ENCODE data around the gene MAGI2.

Gene MAGI2

DNA sequence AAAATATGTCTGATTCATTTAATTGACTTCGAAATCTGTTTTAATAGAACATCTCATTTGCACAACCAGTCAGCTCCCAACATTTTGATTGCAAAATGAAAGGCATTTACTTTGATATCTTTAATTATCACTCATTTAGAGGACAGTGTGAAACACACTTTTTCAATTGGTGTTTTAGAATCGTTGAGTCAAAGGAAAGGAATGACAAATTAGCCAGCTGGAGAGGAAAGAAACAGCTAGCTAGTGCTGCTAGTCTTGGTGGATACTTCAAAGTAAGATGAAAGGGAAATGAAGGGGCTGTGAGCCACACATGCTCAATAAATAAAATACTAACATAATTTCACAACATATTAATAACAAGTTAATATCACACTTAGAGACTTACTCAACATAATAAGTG, 1084.7 kb downstream of the MAGI2 start:
- no peak overlapping the region for H3K4me3 Mint-ChIP-seq
- H3K27me3 Mint-ChIP-seq: no peaks in the 10 kb centered on the region
- no peak overlapping the region for H3K27ac Mint-ChIP-seq
- ATAC-seq (replicated peaks) (no peak), DNase-seq (no peak)
- H3K36me3 Mint-ChIP-seq: no peaks in the 10 kb centered on the region
- H3K9me3 Mint-ChIP-seq: no peaks in the 10 kb centered on the region
- H3K4me1 Mint-ChIP-seq: no peaks in the 10 kb centered on the region

DNA sequence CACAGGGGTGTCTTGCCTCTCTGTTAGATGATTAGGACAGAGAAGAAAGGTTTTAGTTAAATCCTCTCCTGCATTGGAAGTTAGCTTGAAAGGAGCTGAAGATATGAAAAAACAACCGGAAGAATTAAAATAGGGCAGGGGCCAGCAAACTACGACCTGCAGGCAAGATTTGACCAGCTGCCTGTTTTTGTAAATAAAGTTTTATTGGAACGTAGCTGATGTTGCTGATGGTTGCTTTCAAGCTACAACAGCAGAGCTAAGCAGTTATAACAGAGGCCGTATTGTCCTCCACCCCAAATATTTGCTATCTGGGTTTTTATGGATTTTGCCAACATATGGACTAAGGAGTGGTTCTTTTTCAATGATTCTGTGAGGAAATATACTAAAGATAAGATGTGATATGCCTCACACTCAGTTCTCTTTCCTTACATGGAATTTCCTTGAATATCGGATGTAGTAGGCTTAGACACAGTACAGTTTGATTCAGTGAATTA, 1086.1 kb downstream of the MAGI2 start:
- no peaks in the 10 kb centered on the region for H3K9me3 Mint-ChIP-seq
- no peak overlapping the region for H3K4me3 Mint-ChIP-seq
- no peaks in the 10 kb centered on the region for H3K27me3 Mint-ChIP-seq
- no peak for DNase-seq
- no peaks in the 10 kb centered on the region for H3K36me3 Mint-ChIP-seq
- ATAC-seq (replicated peaks): no peak
- H3K4me1 Mint-ChIP-seq: no peaks in the 10 kb centered on the region
- H3K27ac Mint-ChIP-seq: no peak overlapping the region

DNA sequence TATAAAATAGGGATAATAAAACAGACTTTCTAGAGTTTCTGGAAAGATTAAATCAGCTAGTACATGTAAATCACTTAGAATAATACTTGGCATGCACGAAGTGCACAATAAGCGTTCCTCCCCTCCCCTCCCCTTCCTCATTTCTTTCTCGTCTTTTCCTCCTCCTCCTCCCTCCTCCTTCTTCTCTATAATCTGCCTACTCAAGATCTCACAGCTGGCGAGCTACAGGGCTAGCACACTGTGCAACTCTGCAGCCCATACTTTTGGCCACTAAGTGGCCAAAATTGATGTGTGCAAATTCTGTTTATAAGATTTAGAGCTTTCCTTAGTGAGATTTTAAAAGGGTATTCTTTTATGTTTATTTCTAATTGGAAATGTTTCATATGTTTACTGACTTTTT, 1089.6 kb downstream of the MAGI2 start:
- H3K36me3 Mint-ChIP-seq: no peaks in the 10 kb centered on the region
- H3K27me3 Mint-ChIP-seq: no peaks in the 10 kb centered on the region
- no peak overlapping the region for H3K4me3 Mint-ChIP-seq
- no peaks in the 10 kb centered on the region for H3K9me3 Mint-ChIP-seq
- H3K4me1 Mint-ChIP-seq: no peaks in the 10 kb centered on the region
- ATAC-seq (replicated peaks) (no peak), DNase-seq (no peak)
- no peak overlapping the region for H3K27ac Mint-ChIP-seq

DNA sequence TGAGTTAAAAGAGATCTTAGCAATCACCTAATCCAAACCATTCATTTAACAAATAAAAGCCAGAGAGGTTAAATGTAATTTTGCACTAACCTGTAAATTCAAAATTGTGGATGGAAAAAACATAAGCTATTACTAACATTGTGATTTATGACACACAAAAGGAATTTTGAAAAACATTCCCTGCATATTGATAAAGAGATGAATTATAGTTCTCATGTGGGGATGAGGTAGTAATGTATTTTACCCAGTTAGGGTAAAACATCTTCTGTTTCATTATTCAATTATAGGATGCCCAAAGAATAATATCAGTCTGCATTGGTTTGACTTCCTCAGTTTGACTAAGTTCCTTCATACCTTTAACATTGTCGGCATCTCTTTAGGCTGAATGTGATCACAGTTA, 1093.6 kb downstream of the MAGI2 start:
- Mint-ChIP-seq H3K9me3 (no peaks in the 10 kb centered on the region), H3K27ac (no peak overlapping the region), H3K36me3 (no peaks in the 10 kb centered on the region), H3K27me3 (no peaks in the 10 kb centered on the region), H3K4me3 (no peak overlapping the region), H3K4me1 (no peaks in the 10 kb centered on the region)
- DNase-seq: no peak
- ATAC-seq (replicated peaks): no peak

DNA sequence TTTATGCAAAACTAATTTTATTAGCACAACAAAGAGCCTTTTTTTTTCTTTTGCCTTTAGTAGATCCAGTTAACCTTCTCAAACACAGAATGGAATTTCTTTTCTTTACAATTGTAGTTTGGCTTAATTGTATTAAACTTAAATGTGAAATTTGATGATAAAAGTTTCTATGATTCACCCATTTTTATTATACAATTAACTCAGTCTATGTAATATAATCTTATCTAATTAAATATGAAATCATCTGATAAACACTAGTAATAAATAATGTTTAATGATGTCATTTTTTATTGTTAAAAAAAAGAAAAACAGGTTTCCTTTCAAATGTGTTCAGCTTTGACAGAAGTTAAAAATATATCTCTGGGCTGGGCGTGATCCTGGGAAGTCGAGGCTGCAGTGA, 1095.8 kb downstream of the MAGI2 start:
- Mint-ChIP-seq H3K27me3 (no peaks in the 10 kb centered on the region), H3K36me3 (no peaks in the 10 kb centered on the region), H3K4me1 (no peaks in the 10 kb centered on the region), H3K9me3 (no peaks in the 10 kb centered on the region), H3K4me3 (no peak overlapping the region), H3K27ac (no peak overlapping the region)
- ATAC-seq (replicated peaks): no peak
- DNase-seq: no peak

DNA sequence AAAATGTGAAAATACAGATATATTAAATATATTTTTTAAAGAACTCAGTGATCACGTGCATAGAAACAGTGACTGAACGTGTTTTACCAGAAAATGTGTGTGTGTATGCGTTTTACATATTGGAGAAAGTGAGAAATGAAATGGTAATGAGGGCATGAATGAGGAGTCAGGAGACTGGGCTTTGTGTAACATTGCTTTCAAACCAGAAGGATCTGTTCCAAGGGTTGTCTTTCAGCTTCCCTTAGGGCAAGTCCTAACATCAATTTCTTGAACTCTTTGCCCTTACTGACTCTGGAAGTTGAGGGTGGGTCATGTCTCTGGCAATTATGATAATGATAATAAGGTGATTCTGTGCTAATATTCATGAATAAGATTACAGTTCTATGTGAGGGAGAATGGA, 1097.6 kb downstream of the MAGI2 start:
- no peaks in the 10 kb centered on the region for H3K9me3 Mint-ChIP-seq
- H3K27me3 Mint-ChIP-seq: no peaks in the 10 kb centered on the region
- no peaks in the 10 kb centered on the region for H3K4me1 Mint-ChIP-seq
- no peak overlapping the region for H3K27ac Mint-ChIP-seq
- no peak overlapping the region for H3K4me3 Mint-ChIP-seq
- H3K36me3 Mint-ChIP-seq: no peaks in the 10 kb centered on the region
- no peak for ATAC-seq (replicated peaks)
- DNase-seq: no peak

DNA sequence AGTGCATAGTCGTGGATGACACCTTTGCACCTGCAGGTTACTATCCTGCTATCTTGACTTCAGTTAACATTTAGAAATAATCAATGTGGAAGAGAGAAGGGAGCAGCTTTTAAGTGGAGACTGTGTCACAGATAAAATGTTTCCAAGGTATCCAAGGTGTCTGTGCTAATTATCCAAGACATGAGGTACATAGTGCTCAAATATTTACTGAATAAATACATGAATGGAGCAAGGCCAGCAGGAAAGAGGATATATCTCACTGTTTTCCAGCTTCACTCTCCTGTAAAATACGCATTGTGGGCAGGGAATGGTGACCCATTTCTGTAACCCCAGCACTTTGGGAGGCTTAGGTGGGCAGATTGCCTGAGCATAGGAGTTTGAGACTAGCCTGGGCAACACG, 1102.5 kb downstream of the MAGI2 start:
- Mint-ChIP-seq H3K9me3 (no peaks in the 10 kb centered on the region), H3K4me1 (no peaks in the 10 kb centered on the region), H3K36me3 (no peaks in the 10 kb centered on the region), H3K4me3 (no peak overlapping the region), H3K27ac (no peak overlapping the region), H3K27me3 (no peaks in the 10 kb centered on the region)
- no peak for DNase-seq
- no peak for ATAC-seq (replicated peaks)

DNA sequence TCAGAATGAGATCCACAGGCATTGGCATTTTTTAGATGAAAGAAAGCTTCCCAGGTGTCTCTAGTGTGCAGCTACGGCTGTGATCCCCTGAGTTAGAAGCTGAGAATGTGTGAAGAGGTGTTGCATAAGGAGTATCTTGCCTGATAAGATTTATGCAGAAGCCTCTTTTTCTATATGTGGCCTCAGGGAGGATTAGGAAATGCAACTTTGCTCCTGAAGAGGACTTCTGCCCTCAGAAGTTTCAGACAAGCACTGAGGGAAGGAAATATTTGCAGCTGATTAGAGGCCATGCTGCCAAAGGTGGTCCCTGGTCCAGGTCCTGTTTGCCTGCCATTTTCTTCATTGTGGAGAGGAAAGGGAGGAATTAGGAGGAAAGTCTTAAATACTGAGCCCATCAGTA, 1103.1 kb downstream of the MAGI2 start:
- H3K4me1 Mint-ChIP-seq: no peaks in the 10 kb centered on the region
- H3K9me3 Mint-ChIP-seq: no peaks in the 10 kb centered on the region
- no peak overlapping the region for H3K4me3 Mint-ChIP-seq
- no peak overlapping the region for H3K27ac Mint-ChIP-seq
- no peak for ATAC-seq (replicated peaks)
- DNase-seq: no peak
- H3K36me3 Mint-ChIP-seq: no peaks in the 10 kb centered on the region
- H3K27me3 Mint-ChIP-seq: no peaks in the 10 kb centered on the region

DNA sequence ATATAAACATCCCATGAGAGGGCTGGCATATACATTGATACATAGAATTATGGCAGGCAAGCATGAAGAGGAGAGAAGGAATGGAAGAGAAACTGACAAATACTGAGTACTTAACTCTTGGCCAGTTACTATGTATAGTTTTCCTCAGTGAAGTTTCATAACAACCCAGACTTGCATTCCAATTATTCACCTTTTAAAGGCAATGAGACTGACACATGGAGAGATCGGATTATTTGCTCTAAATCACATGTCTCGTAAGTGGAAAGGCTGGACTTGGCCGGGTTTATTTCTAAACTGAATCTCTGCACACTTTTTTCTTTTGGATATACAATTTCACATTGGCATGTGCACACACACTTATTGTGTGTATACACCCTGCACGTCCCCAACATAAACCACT, 1106.6 kb downstream of the MAGI2 start:
- no peak for DNase-seq
- no peak overlapping the region for H3K4me3 Mint-ChIP-seq
- H3K27ac Mint-ChIP-seq: no peak overlapping the region
- no peaks in the 10 kb centered on the region for H3K27me3 Mint-ChIP-seq
- ATAC-seq (replicated peaks): no peak
- H3K36me3 Mint-ChIP-seq: no peaks in the 10 kb centered on the region
- no peaks in the 10 kb centered on the region for H3K4me1 Mint-ChIP-seq
- H3K9me3 Mint-ChIP-seq: no peaks in the 10 kb centered on the region

DNA sequence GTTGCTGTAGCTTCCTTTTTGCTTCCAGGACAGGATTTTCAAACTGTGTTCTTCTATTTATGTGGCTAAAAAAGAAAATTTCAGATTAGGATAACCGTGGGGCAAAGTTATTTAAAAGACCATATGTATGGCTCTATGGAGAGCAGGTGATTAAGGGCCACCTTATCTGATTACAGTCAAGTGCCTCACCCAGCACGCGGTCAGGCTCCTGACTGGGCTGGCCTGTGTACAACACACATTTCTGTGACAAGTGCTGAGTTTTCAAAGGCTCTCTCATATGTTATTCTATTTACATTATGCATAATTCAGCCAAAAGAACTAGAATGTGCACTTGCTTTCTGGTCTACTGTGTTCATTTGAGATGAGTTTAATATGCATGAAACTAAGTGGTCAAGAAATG, 1107.5 kb downstream of the MAGI2 start:
- H3K4me1 Mint-ChIP-seq: no peaks in the 10 kb centered on the region
- no peaks in the 10 kb centered on the region for H3K27me3 Mint-ChIP-seq
- H3K4me3 Mint-ChIP-seq: no peak overlapping the region
- DNase-seq (no peak), ATAC-seq (replicated peaks) (no peak)
- H3K36me3 Mint-ChIP-seq: no peaks in the 10 kb centered on the region
- no peaks in the 10 kb centered on the region for H3K9me3 Mint-ChIP-seq
- H3K27ac Mint-ChIP-seq: no peak overlapping the region

DNA sequence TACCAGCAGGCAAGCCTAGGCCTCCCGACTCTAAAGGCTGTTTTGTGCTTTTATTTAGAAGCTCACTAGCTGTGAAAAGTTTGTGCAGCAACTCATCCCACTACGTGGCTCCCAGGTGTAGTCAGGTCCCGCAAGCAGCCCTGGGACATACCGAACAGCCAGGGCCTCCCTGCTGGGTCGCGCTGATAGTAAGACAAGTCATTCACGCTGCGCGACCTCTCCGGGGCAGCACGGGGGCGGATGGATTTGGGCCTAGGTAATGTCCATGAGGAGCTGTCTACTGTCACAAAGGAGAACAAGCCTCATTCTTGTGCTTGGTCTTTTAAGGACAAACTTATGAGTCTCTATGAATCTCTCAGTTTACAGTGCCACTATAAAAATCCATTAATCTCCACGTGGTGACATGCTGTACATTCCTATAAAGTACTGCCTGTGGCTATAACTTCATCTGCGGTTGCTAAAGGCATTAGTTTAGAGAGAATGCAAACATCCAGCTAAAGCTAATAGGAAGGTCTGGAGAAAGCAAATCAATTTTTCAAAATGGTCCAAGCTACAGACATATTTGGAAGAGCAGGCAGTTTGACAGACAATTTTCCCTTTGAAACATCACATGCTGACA, 1108.1 kb downstream of the MAGI2 start:
- no peak overlapping the region for H3K4me3 Mint-ChIP-seq
- DNase-seq (no peak), ATAC-seq (replicated peaks) (no peak)
- H3K4me1 Mint-ChIP-seq: no peaks in the 10 kb centered on the region
- H3K27ac Mint-ChIP-seq: no peak overlapping the region
- H3K9me3 Mint-ChIP-seq: no peaks in the 10 kb centered on the region
- no peaks in the 10 kb centered on the region for H3K27me3 Mint-ChIP-seq
- no peaks in the 10 kb centered on the region for H3K36me3 Mint-ChIP-seq

DNA sequence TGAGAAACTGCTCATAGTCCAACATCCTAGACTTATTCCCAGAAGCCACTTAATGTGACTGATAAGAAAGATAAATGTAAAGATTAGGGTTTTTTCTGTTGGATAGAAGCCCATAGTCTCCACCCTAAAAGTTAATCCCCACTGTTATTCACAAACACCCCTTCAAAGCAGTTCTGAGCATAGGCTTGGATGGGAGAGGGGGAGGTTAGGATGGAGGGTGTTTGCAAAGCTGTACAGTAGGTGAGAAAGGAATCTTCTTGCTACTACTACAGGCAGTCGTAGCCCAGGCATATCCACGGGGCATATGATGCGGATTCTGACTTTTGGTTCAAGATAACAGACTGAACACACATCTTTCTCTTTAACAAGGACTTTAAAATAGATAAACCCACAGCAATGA, 1119.0 kb downstream of the MAGI2 start:
- H3K27ac Mint-ChIP-seq: no peak overlapping the region
- no peak for DNase-seq
- H3K9me3 Mint-ChIP-seq: no peaks in the 10 kb centered on the region
- no peaks in the 10 kb centered on the region for H3K36me3 Mint-ChIP-seq
- no peaks in the 10 kb centered on the region for H3K4me1 Mint-ChIP-seq
- peaks cover 0 to 4% of the 10 kb centered on the region in 2 donors for H3K27me3 Mint-ChIP-seq
- H3K4me3 Mint-ChIP-seq: no peak overlapping the region
- no peak for ATAC-seq (replicated peaks)

DNA sequence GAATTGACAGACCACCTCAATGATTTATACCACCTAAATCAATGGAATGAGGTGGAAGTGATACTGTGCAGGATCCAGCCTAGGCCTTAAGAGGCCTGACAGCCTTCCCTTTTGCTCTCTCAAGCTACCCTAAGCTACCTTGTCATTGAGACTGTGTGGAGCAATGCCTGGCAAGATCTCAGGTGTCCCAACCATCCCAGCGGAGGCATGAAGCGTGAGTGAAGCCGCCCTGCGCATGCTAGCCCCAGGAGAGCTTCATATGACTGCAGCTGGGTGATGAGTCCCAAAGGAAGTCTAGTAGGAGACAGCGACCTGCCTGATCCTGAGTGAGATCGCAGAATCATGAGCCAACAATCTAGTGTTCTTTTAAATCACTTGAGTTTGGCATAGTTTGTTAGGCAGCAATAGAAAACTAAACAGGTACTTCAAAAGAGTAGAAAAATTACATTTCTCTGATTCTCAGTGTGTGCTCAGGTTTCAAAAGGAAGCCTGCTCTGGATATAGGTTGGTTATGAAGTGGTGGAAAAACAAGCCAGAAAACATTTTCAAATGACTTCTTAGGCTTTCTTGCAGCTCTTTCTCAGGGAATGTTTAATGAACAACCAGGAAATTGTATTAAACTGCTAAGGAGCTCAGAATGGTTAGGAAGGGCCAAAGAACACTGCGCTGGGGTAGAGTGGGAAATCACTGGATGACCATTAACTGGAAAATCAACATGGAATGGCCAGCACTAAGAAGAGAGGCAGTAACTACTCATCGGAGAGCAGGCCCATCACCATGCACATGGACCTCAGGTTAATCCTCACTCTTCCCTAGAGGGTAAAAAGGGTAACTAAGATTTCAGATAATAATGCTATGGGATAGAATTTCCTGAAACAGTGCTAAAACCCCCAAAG, 1119.7 kb downstream of the MAGI2 start:
- Mint-ChIP-seq H3K4me1 (no peaks in the 10 kb centered on the region), H3K27ac (no peak overlapping the region), H3K4me3 (no peak overlapping the region), H3K36me3 (no peaks in the 10 kb centered on the region), H3K27me3 (peaks cover 0 to 4% of the 10 kb centered on the region in 2 donors), H3K9me3 (no peaks in the 10 kb centered on the region)
- DNase-seq: no peak
- ATAC-seq (replicated peaks): no peak

DNA sequence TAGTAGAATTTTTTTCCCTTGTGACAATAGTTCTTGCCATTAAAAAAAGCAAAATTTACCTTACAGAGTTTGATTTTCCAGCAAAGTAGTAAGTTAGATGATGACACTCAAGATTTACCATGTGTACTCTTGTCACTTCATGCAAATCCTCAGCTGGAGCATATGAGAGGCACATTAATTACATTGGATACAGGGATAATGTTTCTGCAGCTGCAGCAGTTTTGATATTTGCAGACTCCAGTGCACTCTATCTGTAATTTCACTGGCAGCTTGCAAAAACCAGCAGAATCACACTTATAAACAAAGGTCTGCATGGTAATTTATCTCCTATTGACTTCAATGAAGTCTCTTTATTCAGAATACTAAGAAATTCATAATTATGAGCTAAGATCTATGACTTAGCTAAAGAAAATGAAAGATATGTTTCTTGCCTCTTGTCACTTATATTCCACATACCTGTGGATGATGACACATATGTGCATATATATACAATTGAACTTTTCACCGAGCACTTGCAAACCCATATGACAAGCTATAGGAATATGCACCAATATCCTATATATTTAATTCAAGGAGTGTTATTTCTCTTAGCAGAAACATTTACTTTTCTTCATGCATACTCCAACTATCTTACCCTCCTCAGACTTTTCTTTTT, 1124.3 kb downstream of the MAGI2 start:
- no peaks in the 10 kb centered on the region for H3K9me3 Mint-ChIP-seq
- no peaks in the 10 kb centered on the region for H3K4me1 Mint-ChIP-seq
- no peak for DNase-seq
- H3K4me3 Mint-ChIP-seq: no peak overlapping the region
- no peak overlapping the region for H3K27ac Mint-ChIP-seq
- no peak for ATAC-seq (replicated peaks)
- peaks cover 0 to 3% of the 10 kb centered on the region in 2 donors for H3K27me3 Mint-ChIP-seq
- H3K36me3 Mint-ChIP-seq: no peaks in the 10 kb centered on the region

DNA sequence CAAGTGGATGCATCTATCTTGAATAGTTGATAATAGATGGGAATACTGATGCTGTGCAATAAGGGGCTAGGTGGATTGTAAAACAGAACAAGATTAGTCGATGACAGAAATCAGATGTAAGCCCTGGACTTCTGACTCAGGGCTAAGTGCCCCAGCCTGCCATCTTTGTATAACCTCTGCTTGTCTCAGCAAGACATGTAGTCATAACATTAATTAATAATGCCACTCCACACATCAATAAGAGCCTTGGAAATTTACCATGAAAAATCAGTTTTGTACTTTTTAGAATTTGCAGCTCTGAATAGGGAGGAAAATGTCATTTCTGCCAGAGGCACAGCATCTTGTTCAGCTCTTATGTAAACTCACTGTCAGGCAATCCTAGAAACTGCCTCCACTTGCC, 1125.7 kb downstream of the MAGI2 start:
- Mint-ChIP-seq H3K4me3 (no peak overlapping the region), H3K36me3 (no peaks in the 10 kb centered on the region), H3K9me3 (no peaks in the 10 kb centered on the region), H3K27me3 (peaks cover 0 to 3% of the 10 kb centered on the region in 2 donors), H3K4me1 (no peaks in the 10 kb centered on the region), H3K27ac (no peak overlapping the region)
- DNase-seq (no peak), ATAC-seq (replicated peaks) (no peak)
